ENCODE measurements around the gene FOXD1. TPM values are rescaled to one million over a fixed set of nuclear protein-coding genes. Genes with fewer than 3 reads are reported as not detected.
"Not testable (repeated sequence)": the region's sequence is repeated elsewhere in the genome, so short reads cannot be mapped to it uniquely, and the experiment has no call there.

The FOXD1 gene
- total RNA-seq, 1 donor = 17.0 TPM

- TF ChIP-seq CTCF (IDR thresholded peaks at IDR 0.05; ENCODE audit: extremely low read depth, low read depth, low read length) = no peak
Measured at GRCh38 chr5:73480500-73480899, 31.9 kb upstream of the FOXD1 start.

GRCh38 chr5:73472116-73472515 is 23.5 kb upstream of the FOXD1 start:
- Histone ChIP-seq H3K4me2 (ENCODE audit: insufficient read depth, low read length) (no peak overlapping the region), H3K79me2 (ENCODE audit: insufficient read depth, low read length) (no peaks in the 10 kb centered on the region), H3K9me3 (ENCODE audit: low read depth, low read length) (no peaks in the 10 kb centered on the region), H2AFZ (ENCODE audit: low read length) (no peak overlapping the region), H3K4me3 (ENCODE audit: insufficient read depth, low read length) (no peak overlapping the region), H4K20me1 (ENCODE audit: insufficient read depth, low read length) (no peaks in the 10 kb centered on the region), H3K36me3 (ENCODE audit: insufficient read depth, low read length) (no peaks in the 10 kb centered on the region), H3K27me3 (ENCODE audit: insufficient read depth, low read length) (no peaks in the 10 kb centered on the region), H3K27ac (ENCODE audit: low read depth, low read length) (no peak overlapping the region), H3K4me1 (ENCODE audit: insufficient read depth, low read length) (no peaks in the 10 kb centered on the region)
- TF ChIP-seq CTCF (IDR thresholded peaks at IDR 0.05; ENCODE audit: extremely low read depth, low read depth, low read length) = no peak
- no peak for DNase-seq (ENCODE audit: insufficient read length, low spot score, missing footprints)

More at GRCh38 chr5:73480500-73480899, 31.9 kb upstream of the FOXD1 start:
- Histone ChIP-seq H3K4me2 (ENCODE audit: insufficient read depth, low read length) (no peak overlapping the region), H3K9me3 (ENCODE audit: low read depth, low read length) (no peaks in the 10 kb centered on the region), H3K27me3 (ENCODE audit: insufficient read depth, low read length) (peaks cover 11% of the 10 kb centered on the region), H3K27ac (ENCODE audit: low read depth, low read length) (no peak overlapping the region), H2AFZ (ENCODE audit: low read length) (no peak overlapping the region), H4K20me1 (ENCODE audit: insufficient read depth, low read length) (no peaks in the 10 kb centered on the region), H3K4me1 (ENCODE audit: insufficient read depth, low read length) (no peaks in the 10 kb centered on the region), H3K36me3 (ENCODE audit: insufficient read depth, low read length) (no peaks in the 10 kb centered on the region), H3K79me2 (ENCODE audit: insufficient read depth, low read length) (no peaks in the 10 kb centered on the region), H3K4me3 (ENCODE audit: insufficient read depth, low read length) (no peak overlapping the region)
- DNase-seq (ENCODE audit: insufficient read length, low spot score, missing footprints) = no peak

DNA sequence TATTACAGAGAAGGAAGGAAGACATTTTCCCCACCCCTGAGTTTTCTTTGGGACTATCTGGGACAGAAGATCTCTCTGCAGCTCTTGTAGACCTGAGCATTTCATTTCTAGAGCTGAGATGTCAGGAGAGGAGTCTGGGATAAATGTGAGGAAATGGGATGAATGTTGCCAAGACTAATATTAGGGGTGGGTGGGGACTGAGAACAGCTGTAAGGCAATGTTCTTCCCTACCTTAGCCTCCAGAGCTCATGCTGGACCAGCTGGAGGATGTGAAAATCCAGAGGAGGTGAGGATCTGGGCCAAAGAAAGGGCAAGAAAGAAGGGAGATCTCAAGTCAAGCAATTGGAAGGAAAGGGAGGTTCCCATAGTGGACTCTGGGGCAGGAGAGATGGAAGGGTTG is 23.1 kb upstream of the FOXD1 start:
- TF ChIP-seq CTCF (IDR thresholded peaks at IDR 0.05; ENCODE audit: extremely low read depth, low read depth, low read length) = no peak
- H4K20me1 ChIP-seq (ENCODE audit: insufficient read depth, low read length) = no peaks in the 10 kb centered on the region
- no peak overlapping the region for H3K4me3 ChIP-seq (ENCODE audit: insufficient read depth, low read length)
- no peaks in the 10 kb centered on the region for H3K36me3 ChIP-seq (ENCODE audit: insufficient read depth, low read length)
- no peak overlapping the region for H3K27ac ChIP-seq (ENCODE audit: low read depth, low read length)
- no peaks in the 10 kb centered on the region for H3K4me1 ChIP-seq (ENCODE audit: insufficient read depth, low read length)
- H3K4me2 ChIP-seq (ENCODE audit: insufficient read depth, low read length) = no peak overlapping the region
- H3K79me2 ChIP-seq (ENCODE audit: insufficient read depth, low read length) = no peaks in the 10 kb centered on the region
- H3K27me3 ChIP-seq (ENCODE audit: insufficient read depth, low read length) = no peaks in the 10 kb centered on the region
- H3K9me3 ChIP-seq (ENCODE audit: low read depth, low read length) = no peaks in the 10 kb centered on the region
- H2AFZ ChIP-seq (ENCODE audit: low read length) = no peak overlapping the region
- DNase-seq (ENCODE audit: insufficient read length, low spot score, missing footprints) = no peak

DNA sequence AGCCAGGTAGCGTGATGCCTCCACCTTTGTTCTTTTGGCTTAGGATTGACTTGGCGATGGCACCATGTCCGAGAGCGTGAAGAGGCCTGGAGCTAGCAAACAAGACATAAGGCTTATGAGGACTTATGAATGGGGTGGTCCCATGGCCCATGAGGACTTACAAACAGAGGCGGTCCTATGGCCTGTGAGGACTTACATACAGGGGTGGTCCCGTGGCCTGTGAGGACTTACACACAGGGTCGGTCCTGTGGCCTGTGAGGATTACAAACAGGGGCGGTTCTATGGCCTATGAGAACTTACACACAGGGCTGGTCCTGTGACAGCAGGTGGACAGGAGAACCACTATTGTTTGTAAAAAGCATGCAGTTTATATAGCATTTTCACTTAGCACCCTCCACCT is 21.3 kb upstream of the FOXD1 start:
- no peaks in the 10 kb centered on the region for H3K9me3 ChIP-seq (ENCODE audit: low read depth, low read length)

GRCh38 chr5:73468638-73469037 is 20.1 kb upstream of the FOXD1 start:
- H3K27ac ChIP-seq (ENCODE audit: low read depth, low read length); H3K36me3 ChIP-seq (ENCODE audit: insufficient read depth, low read length); H3K4me3 ChIP-seq (ENCODE audit: insufficient read depth, low read length); H3K79me2 ChIP-seq (ENCODE audit: insufficient read depth, low read length); H3K27me3 ChIP-seq (ENCODE audit: insufficient read depth, low read length); H4K20me1 ChIP-seq (ENCODE audit: insufficient read depth, low read length); H2AFZ ChIP-seq (ENCODE audit: low read length); H3K4me1 ChIP-seq (ENCODE audit: insufficient read depth, low read length); H3K9me3 ChIP-seq (ENCODE audit: low read depth, low read length); DNase-seq (ENCODE audit: insufficient read length, low spot score, missing footprints); H3K4me2 ChIP-seq (ENCODE audit: insufficient read depth, low read length): not testable (repeated sequence)

More for the DNA sequence above, 21.3 kb upstream of the FOXD1 start:
- Histone ChIP-seq H3K4me1 (ENCODE audit: insufficient read depth, low read length) (no peaks in the 10 kb centered on the region), H3K36me3 (ENCODE audit: insufficient read depth, low read length) (no peaks in the 10 kb centered on the region), H4K20me1 (ENCODE audit: insufficient read depth, low read length) (no peaks in the 10 kb centered on the region), H2AFZ (ENCODE audit: low read length) (no peak overlapping the region), H3K27ac (ENCODE audit: low read depth, low read length) (no peak overlapping the region), H3K79me2 (ENCODE audit: insufficient read depth, low read length) (no peaks in the 10 kb centered on the region), H3K4me2 (ENCODE audit: insufficient read depth, low read length) (no peak overlapping the region), H3K27me3 (ENCODE audit: insufficient read depth, low read length) (peaks cover 3% of the 10 kb centered on the region), H3K4me3 (ENCODE audit: insufficient read depth, low read length) (no peak overlapping the region)
- no peak for DNase-seq (ENCODE audit: insufficient read length, low spot score, missing footprints)
- no peak for TF ChIP-seq CTCF (IDR thresholded peaks at IDR 0.05; ENCODE audit: extremely low read depth, low read depth, low read length)
